GM21526 (cell line): ENCODE results near the gene SOS2.
A peak's percentile ranks its signal among the peaks of the same experiment; 100 is the strongest.

Experiments used
- ATAC-seq: cut with Tn5 transposase; IDR thresholded peaks from one replicate; pipeline ENCODE4 v1.9.1; 2021; ENCODE audit warnings: moderate library complexity; ENCODE audit not compliant: unreplicated experiment, low FRiP score

Gene SOS2

DNA sequence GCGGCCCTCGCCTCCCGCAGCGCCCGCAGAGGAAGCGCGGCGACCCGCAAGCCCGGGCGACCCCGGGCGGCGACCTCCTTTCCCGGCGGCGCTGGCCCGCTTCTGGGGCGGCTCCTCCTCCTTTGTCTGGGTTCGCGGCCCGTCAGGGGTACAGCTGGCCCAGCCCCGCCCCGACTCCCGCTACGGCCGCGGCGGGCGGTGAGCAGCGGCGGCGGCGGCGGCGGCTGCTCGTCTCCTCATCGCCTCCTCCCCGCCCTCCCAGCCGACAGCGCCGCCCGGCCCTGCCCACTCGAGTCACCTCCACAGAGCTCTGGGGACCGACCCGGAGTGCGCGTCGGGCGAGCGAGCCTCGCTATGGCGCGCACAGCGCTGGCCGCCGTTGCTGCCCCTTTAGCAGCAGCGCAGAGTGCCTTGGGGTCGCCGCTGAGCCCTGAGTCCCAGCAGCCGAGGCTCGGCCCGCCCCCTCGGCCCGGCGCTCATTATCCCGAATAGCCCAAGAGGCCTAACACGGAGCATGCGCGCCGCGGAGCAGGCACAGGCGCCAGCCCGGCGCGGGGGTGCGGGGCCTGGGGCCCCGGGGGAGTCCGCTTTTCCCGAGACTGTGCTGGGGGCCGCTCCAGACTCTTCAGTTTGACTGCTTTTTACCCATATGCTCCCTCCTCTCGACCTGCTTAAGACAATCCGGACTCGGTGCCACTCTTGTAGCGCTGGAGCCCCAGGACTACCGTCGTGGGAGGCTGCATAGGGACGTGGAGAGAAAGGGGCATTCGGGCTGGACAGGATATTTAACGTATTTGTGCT lies at the start of gene SOS2:
Gene SOS2 (minus strand): TSS at position 104 of the 801 bp plus-strand sequence. CDS start 295 bp downstream, outside the sequence.
- ATAC-seq: peak; percentile 80

DNA sequence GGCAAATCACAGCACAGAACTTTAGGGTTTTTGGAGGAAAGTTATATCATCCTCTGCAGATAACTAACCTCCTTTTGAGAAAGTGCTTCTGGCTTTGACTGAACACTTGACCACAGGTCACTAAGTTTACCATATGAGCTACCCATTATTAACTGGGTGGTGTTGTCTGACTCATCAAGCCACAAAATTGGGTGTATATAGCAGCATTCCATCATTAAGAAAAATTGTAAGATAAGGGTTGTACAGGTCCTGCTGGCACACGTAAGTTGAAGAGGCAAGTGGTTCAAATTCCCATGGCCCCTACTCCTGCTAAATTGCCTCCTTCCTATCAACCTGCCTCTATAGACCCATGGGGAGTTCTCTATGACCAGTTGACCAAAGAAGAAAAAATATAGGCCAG lies 41.1 kb upstream of the SOS2 start:
- no peak for ATAC-seq

DNA sequence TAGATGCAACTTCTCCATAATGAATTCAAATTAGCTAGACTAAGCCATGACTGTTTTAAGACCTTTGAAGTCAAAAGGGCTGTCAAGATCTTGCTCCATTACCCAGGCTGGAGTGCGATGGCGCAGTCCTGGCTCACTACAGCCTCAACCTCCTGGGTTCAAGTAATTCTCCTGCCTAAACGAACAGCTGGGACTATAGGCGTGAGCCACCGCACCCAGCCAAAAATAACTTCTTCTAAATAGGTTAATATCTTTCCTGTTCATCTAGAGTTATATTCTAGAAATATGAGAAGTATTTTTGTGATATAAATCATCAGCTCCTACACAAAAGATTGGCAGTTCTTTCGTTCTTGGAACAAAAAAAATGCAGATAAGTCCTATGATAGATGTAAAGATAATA lies 39.6 kb upstream of the SOS2 start:
- no peak for ATAC-seq

DNA sequence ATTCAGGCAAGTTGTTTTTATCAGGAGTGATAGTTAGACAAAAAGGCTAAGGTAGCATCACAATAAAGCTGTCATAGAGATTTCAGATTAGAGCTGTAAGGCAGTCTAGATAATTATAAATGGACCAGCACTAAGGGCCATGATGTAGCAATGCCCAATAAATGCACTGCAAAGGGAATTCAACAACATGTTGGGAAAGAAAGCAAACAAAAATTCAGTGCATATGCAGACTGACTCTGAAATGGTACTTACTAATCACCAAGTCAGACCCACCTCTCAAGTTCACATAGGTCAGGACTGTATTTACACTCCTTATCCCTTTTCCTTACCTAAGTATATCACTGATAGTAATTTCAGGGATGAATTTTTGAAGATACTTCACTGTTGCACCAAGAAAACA lies 33.7 kb upstream of the SOS2 start:
- ATAC-seq: no peak

DNA sequence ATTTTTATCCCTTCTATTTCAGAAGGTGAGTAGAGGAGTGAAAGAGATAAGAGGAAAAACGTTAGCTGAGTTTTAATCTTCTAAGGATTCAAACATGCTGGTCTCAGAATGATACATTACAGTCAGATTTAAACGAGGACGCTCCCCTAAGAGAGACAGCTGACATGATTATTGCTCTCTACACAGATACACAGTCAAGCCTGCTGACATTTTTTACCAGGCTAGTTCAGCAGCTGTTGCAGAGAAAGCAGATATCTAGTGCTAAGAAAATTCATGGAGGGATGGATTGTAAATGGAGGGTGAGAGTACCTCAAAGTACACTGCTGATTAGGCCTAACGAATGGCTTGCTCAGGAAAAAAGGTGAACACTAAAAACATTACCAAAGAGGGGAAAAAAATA lies 31.9 kb upstream of the SOS2 start:
- ATAC-seq: no peak

DNA sequence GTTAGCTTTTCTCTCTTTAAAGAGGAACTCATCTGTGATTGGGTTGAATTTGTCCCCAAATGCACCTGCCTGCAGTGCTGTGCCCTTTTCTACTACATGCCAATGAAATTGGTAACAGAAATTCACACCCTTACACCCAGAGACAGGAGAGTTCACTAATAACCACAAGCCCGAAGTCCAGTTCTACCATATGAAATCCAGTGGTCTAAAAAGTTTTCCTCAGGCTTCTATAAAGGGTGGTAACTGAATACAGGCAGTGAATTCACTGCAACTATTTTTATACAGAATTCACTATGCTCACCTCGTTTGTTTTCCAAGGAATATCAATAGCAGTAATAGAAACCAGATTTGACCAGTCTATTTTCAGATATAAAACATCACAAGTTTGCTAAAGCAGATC lies 31.5 kb upstream of the SOS2 start:
- ATAC-seq: no peak

DNA sequence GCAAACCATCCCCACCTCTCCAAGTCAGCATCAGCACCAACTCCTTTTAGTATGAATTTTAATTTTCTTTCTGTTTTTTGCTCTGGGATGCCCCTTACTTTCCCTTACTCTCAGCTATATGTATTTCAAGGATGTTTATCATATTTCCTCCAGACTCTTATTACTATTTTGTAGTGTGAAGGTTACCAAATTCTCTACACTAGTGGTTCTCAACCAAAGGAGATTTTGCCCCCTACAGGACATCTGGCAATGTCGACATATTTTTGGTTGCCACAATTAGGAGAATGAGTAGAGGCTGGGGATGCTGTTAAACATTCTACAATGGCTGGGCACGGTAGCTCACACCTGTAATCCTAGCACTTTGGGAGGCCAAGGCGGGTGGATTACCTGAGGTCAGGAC lies 29.1 kb upstream of the SOS2 start:
- no peak for ATAC-seq

DNA sequence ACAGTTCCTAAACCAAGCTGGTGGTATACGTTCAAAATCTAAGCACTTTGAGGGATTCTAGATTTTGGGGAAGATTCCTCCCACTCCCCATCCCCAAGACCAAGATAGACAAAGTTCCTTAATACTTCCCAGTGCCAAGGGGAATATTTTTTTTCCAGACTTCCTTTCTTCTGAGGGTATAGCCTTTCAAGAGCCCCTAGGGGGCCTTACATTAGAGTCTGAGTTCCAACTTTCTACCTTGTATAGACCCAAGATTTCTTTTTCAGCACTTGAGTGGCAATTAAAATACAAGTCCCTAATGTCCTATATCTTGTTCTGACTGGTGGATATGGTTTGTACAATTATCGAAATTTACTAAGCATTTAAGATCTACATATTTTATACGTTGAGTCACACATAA lies 28.7 kb upstream of the SOS2 start:
- no peak for ATAC-seq

DNA sequence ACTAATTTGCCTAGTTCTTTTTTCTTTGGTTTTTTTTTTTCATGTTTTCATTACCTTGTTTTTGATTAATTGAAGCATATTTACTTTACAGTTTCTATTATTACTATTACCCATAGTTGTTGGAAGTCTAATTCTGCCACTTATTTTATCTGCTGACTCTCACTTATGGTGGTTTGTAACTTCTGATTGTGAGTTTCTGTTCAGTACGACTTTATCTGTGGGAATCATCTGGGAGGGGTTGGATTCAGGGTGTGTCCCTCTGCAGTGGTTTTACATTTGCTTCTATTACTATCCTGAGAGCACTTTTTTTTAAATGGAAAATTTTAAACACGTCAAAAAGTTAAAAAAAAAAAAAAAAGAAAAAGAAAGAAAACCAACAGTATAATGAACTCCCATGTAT lies 26.4 kb upstream of the SOS2 start:
- ATAC-seq: no peak

DNA sequence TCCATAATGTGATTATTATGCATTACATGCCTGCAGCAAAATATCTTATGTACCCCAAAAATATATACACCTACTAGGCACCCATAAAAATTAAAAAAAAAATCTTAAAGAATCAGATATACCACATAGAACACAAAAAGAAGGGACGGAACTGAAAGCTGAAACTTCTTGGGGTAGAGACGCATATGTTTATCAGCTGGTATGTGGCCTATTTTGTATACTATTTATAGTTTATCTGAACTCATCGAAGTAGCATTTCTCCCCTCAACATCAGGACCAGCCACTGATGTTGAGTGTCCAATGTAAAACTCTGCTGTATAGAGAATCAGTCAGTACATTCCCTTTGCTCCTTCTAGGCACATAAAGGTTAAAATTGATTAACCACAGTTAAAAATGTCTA lies 22.9 kb upstream of the SOS2 start:
- no peak for ATAC-seq

DNA sequence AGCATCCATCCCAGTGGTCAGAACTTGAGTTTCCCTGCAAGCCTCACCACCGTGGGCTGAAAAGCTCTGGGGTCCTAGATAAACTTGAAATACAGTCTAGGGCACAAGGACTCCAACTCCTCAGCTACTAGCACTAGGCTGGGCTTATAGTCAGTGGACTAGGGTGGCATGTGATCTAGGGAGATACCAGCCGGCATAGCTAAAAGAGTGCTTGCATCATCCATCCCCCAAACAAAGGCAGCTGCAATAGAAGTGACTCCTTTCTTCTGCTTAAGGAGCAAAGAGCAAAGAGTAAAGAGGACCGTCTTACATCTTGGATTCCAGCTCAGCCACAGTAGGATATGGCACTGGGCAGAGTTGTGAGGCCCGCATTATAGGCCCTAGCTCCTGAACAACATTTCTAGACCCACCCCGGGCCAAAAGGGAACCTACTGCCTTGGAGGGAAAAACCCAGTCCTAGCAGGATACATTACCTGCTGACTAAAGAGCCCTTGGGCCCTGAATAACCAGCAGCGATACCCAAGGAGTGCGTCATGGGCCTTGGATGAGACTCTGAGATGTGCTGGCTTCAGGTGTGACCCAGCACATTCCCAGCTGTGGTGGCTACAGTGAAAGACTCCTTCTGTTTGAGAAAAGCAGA lies 17.9 kb upstream of the SOS2 start:
- ATAC-seq: no peak

DNA sequence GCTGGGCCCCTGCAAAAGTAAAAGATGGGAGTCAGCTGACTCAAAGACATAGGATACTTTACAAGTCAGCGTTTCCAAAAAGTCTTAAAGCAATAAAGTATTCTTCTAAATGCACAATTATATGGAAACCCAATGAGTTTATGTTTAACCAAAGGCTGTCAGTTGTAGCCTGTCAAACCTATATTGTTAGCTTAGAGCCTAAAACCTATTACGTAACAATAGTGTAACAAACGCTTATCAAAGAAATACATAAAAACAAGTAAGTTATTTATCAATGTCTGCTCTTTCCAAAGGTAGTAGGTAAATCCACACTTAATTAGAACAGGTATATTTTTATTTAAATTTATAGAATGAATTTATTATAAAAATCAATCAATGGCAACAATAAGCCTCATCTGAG lies 15.9 kb upstream of the SOS2 start:
- ATAC-seq: no peak

DNA sequence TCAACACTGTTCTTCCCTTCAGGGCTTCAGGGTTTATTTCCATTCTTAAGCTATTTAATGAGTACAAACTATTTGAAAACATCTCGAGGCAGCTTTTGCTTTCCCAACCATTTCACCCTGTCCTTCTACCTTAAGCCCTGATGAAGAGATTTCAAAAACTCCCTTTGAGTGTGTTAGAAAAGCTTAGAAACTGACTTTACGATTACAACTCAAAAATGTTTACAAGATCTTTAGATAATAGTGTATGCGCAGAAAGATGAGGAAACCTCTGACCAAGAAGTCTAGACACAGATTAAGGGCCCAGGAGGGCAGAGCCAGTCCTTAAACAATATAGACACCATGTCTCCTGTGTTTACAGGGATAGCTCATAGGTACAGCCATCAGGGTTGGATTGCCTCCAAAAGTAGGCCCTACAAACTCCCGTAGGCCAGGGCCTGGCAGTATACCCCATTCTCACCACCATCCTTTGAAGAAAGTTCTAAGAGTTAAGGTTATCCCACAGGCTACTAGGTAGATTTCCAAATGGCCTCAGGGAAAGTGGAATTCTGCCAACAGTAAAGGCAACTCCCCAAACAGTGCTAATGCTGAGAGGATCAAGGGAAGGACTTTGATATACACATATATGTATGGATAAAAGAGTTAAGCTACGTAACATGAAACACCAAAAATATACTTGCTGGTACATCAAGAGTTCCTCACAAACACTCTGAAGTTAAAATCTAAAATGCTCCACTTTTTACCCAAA lies 11.4 kb upstream of the SOS2 start:
- no peak for ATAC-seq

DNA sequence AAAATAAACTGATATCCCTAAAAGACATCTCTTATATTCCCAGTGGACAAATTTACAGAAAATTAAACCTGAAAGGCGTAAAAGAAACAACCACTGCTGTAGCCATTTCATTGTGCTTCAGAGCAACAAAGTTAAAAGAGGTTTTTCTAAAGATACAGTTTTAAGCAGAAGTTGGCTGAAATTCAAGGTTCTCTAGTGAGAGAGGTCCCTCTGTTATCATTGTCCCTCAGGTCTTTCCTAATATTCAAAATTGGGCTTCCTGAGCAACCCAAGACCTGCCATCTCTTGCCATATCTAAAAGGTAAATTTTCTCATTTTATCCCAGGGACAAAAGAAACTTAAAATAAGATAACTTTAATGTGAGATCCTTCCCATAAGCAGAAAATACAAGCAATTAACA lies 10.7 kb upstream of the SOS2 start:
- no peak for ATAC-seq

DNA sequence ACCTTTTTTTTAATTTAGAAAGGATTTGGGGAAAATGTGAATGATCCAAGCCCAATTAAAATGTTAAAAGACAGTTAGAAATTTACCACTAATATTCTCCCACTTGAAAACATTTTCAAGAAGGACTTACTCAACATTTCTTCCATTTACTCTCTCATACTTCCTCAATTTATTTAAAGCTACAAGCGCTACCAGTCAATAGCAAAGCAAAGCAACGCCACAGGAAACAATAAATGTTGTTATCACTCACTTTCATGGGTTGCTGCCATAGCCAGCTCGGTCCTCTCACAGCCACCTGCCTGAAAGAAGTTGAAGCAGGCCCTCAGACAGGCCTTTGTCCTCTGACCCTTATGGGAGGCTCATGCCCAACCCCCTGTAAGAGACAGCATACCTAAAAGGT lies 6.0 kb upstream of the SOS2 start:
- no peak for ATAC-seq

DNA sequence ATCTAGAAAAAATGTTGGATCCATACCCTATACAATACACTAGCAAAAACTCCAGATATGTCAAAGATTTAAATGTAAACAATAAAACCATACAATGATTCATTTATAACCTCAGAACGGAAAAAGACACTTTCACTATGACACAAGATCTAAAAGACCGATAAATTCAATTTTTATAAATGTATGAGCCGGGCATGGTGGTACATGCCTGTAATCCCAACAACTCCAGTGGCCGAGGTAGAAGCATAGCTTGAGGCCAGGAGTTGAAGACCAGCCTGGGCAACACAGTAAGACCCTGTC lies 2.5 kb upstream of the SOS2 start:
- no peak for ATAC-seq

DNA sequence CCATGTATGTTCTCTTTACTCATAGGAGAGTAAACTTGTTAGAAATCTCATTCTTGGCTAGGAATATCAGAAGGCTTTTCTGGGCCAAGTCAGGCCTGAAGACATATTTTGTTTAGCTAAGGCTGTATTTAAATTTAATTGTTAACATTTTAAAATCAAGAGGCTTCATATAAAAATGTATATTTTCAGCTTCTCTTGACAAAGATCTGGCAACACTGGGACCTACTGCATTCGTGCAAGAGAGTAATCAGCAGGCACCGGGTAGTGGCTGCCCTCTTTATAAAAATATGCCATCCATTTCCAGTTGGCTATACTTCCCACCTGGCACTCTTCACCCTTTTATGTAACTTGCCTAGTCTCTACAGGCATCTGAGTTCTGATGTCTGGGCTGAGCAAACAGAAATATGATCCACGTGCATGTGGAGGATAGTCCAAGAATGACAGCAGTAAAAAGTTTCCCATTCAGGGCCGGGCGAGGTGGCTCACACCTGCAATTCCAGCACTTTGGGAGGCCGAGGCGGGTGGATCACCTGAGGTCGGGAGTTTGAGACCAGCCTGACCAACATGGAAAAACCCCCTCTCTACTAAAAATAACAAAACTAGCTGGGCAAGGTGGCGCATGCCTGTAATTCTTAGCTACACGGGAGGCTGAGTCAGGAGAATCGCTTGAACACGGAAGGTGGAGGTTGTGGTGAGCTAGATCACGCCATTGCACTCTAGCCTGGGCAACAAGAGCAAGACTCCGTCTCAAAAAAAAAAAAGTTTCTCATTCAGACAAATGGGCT lies 2.0 kb upstream of the SOS2 start:
- no peak for ATAC-seq

DNA sequence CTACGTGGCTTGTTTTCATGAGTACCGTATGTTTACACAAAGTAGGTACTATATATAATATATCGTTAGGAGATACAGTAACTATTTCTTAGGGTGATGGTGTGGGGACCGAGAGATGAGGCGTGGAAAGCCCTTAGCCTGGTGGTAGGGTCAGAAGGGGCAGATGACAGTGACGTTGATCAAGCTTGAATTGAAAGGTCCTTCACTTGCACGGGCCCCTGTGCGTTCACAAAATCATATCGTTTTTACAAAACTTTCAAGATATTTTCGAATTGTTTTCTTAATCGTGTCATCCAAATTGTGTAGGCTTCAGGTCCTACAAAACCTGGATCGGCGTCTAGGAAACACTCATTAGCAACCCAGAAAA lies 881 bp upstream of the SOS2 start:
- ATAC-seq: no peak

DNA sequence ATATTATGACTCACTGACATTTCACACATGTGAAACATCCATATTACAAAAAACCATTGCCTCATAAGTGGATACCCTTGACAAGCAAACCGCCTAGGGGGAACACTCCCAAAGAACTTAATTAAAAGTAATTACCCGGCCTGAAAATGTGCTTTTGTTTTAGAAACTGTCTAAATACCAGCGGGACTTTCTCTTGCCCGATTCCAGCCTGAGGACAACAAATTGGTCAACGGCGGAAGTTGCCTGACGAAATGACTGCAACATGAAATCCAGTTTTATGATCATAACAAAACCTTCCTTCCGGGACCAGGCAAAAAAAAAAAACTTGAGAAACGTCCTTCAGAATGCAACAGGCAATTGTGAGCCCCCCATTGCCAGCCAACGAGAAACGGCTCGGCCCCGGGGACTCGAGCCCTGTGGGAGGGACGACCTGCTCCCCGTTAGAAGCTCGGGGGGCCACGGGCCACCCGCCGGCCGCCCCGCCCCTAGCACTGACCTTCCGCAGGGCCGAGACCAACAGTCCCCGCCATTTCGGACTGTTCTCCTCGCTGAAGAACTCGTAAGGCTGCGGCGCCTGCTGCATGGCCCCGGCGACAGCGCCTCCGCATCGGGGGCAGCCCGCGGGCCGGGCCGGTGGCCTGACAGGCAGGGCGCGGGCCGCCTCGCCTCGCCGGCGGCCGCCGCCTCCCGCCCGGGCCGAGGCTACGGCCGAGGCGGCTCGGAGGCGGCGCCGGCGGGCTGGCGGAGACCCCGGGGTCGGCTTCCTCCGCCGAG lies 490 bp downstream of the SOS2 start:
- ATAC-seq: peak; percentile 27

DNA sequence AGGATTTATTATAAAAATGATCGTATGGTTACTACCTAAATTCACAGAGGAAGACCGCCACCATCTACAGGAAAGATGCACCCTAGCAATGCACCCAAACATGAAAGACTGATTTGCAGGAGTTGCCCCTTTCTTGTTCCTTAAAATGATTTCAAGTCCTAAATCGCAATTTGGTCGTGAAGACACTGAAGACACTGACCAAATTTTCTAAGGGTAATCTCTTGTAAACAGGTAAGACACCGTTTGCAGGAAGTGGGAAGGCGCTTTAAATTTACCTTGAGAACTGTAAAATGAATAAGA lies 1.0 kb downstream of the SOS2 start:
- no peak for ATAC-seq

DNA sequence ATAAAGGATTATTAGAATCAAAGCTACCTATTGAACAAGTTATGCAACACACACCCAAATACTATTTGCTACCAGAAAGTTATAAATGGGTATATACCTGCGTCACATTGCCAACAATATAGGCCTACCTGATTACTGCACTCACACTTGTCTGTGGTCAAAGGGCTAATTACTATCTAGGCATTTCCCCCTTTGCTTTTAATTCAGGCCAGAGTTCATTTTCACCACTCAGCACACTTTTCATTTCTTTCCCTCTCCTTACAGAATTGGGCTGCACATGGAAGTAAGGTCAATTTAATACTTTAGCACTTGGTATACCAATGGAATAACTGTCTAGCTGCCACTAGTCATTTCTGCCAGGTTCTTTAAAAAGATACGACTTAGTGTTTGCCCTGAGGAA lies 1.7 kb downstream of the SOS2 start:
- no peak for ATAC-seq
